ENCODE data around the gene C12orf76.
"Not testable (repeated sequence)": the region's sequence is repeated elsewhere in the genome, so short reads cannot be mapped to it uniquely, and the experiment has no call there.

Gene C12orf76, protein sequence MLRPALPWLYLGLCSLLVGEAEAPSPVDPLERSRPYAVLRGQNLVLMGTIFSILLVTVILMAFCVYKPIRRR

DNA sequence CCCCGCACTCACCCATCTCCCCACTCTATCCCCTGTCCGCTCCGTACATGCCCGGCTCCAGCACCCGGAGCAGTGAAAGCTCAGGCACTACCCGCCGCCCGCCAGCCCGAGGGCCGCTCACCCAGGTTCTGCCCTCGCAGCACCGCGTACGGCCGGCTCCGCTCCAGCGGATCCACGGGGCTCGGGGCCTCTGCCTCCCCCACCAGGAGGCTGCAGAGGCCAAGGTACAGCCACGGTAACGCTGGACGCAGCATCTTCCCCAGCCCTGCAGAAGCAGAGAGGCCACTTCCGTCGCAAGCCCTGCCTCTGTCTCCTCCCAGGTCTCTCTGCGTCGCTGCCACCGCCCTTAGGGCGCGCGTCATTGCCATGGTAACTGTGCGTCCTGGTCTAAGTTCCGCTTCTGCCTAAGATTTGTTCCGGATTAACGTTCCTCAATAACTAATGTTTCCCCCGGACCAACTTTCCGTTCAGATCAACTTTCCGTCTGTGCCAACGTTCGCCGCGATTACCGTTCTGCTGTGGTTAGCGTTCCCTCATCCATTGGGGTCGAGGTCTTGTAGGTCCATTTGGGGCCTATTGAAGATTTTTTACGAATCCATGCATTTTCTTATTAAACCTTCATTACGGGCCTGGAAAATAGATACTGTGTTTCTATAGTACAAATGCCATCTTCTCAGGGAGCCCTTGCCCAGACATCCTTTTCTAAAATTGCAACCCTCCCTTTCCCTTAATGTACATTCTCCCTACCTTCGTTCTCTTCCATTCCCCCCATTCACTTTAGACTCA, at the start of gene C12orf76:
C12orf76 (minus strand) TSS at position 281 of the 786 bp plus-strand sequence; CDS start at position 254, 27 bp downstream.
- peak; percentile 97 for DNase-seq

DNA sequence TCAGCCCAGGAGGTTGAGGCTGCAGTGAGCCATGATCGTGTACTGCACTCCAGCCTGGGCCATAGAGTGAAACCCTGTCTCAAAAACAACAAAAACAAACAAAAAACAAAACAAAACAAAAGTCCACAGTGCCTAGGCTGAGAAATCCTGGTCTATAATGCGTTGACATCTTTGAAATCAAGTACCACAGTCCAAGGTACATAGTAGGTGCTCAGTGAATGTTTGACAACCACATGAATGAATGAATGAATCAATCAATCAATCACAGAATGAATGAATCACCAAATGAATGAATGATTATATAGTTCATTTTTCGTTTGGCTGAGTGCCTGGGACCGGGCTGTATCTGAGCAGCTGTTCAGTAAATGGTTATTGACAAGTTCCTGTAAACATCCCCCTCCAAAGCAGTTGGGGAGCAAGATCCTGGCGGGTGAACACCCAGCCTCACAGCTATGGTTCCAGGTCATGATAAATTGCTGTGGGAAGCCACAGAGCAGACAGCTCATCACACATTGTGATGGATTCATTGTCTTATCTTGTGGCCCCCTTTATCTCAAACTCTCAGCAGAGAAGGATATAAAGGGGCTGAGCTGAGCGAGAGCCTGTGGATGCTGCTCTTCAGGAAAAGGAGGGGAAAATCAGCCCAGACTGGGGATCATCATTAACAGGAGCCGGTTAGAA, 45.4 kb upstream of the C12orf76 start:
- DNase-seq: no peak

DNA sequence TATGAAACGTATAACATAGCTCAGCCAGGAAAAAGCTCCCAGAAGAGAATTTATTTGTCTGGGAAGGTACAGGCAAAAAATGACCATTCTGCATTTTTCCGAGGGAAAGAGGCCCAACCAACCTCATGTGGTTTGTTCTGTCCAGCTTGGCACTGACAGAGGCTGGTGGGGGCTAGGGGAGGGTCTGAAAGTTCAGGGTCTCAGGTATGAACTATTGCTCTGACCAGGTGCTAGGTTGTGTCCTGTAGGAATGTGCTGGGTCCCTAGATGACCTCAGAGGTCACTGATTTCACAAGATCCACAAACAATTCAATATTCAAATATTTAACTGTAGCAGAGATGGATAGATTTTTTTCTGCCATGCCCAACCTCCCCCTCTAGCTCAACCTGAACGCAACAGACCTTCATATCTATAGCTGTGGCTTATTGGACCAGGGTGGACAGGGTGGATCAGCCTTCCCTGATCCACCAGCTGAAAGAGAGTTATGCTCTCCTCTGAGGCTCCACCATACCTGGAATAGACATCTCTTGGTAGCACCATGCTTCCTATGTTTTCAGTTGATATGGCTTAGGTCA, 42.9 kb upstream of the C12orf76 start:
- DNase-seq: no peak

DNA sequence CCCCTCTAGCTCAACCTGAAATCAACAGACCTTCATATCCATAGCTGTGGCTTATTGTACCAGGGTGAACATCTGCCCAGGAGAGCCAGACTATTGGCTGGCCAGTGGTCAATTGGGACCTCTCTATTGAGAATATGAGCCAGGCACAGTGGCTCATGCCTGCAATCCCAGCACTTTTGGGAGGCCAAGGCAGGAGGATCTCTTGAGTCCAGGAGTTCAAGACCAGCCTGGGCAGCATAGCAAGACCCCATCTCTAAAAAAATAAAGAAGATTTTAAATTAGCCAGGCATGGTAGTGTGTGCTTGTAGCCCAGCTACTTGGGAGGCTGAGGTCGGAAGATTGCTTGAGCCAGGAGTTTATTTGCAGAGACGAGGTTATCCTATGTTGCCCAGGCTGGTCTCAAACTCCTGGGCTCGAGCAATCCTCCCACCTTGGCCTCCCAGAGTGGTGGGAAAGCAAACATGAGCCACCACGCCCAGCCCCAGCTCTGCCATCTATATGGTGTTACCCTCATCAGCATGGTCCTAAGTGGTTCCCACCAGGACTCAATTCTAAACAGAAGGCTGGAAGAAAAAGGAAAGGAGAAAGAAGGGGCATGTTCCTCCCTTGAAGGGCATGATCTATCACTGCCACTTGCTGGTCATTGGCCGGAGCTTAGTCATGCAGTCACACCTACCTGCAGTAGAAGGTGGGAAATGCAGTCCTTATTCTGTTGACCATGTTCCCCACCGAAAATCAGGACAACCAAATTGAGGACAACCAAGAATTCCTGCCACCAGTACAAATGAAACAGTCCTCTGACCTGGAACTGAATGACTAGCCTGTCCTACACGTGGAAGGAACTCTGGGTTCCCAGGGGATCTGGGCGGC, 42.2 kb upstream of the C12orf76 start:
- DNase-seq: no peak

GRCh38 chr12:110088936-110089335, 40.6 kb upstream of the C12orf76 start:
- no peak for DNase-seq

DNA sequence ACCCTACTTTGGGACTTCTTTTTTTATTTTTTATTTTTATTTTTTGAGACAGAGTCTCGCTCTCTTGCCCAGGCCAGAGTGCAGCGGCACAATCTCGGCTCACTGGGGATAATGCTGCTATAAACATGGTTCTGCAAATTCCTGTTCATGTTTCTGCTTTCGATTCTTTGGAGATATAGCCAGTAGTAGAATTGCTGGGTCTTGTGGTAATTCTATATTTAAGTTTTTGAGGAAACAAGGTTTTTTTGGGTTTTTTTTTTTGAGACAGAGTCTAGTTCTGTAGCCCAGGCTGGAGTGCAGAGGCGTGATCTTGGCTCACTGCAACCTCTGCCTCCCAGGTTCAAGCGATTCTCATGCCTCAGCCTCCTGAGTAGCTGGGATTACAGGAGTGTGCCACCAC, 39.9 kb upstream of the C12orf76 start:
- DNase-seq: not testable (repeated sequence)

DNA sequence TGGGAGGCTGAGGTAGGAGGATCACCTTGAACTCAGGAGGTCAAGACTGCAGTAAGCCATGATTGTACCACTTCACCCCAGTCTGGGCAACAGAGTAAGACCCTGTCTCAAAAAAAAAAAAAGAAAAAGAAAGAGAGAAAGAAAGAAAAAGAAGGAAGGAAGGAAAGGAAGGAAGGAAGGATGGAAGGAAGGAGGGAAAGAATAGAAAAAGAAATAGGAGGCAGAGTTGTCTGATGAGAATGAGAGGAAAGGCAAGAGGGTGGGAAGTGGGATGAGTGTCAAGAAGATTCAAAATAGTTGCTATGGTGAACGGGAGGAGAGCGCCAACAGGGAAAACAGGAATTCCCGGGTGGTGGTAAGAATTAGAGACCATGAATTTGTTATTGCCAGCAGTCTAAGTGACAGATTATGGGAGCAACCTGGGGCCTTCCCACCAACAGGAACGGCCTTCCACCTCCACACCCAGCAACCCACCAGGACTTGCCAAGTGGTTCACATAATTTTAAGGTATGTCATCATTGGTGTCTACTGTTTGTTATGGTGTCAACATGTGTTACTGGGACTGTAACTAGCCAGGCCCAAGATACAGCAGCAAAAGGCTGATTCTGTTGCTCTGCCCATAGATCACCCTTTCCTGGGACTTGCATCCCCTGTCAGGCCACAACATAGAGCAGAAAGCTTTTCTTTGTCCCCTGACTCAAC, 36.1 kb upstream of the C12orf76 start:
- DNase-seq: no peak

GRCh38 chr12:110080410-110080809, 32.1 kb upstream of the C12orf76 start:
- no peak for DNase-seq

DNA sequence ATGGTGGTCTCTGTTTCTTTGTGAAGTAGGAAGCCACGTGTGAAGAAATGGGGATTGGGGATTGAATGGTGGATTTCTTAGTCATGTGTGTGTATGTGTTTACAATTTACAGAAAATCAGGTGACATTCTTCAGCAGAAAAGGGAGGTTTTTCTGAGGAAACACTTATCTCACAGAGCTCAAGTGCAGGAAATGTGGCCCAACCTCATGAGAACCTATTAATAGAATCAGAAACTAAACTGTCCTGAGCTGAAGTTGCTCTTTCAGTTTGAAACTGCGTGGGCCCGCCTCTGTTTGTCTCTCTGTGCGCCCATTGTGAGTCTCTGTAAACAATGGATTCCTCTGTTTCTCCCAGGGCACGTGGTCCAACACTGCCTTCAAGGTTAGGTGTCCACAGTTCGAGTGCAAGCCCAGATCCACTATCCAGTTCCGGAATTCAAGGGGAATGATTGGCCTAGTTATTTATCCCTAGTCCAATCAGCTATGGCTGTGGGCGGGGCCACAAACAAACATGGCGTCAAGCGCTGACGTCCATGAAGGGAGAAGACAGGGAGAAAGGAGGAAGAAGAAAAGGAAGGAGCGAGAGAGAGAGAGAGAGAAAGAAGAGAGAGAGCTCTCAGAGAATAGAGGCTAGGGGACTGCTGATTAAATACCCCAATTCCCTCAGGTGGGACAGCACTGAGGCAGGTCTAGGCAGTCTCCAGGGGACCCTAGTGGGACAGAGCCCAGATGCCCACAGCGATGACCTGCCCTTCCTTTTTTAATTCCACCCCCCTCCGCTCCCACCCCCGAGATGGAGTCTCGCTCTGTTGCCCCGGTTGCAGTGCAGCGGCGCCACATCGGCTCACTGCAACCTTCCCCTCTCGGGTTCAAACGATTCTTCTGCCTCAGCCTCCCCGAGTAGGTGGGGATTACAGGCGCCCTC, 31.4 kb upstream of the C12orf76 start:
- peak; percentile 86 for DNase-seq

DNA sequence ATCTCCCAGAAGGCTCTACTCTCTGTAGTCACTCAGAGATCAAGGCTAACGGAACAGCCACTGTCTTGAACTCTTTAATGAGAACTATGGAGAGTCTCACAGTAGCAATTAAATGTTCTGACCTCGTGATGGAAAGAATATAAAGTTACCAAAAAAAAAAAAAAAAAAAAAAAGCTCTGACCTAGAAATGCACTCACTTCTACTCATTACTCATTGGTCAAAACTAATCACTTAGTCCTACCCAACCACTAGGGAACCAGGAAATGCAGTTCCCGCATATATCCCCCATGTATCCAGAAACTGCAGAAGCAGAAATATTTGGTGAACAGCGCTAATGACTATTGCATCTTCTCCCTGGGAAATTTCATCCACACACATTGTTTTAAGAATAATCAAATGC, 29.5 kb upstream of the C12orf76 start:
- no peak for DNase-seq

- no peak for DNase-seq
These were observed 27.6 kb upstream of the C12orf76 start for GRCh38 chr12:110075880-110076279.

- DNase-seq: no peak
These were observed 25.8 kb upstream of the C12orf76 start for GRCh38 chr12:110074089-110074488.

DNA sequence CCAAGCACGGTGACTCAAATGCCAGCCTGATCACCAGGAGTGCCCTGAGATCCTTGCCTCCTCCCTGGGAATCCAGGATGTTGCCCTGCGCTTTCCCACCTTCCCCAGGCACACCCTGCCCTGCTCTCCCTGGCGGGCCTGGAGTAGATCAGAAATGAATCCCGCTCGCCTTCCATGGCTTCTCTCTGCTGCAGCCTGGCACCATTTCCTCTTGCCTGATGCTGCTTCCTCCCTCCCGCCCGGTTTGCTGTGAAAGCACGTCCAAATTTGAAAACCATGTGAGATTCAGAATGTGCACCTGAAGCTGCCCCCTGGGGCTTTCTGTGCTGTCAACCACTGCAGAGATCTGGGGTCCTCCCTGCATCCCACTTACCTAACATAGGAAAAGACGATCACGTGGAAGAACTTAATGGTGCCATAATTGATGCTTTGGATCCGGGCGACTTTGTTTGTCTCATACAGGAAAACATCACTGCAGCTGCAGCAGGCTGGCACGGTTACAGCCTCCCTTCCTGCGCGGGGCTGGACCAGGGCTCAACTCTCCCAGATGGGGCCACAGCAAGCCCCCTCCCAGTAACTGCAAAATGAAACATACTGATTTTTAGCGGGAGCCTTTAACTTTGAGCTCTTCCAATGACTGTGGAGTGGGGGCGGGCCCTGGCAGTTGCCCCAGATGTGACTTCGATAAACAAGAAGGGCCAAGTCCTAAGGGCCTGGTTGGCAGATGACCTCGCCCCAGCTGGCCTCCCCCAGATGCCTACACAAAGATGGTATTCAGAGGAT, 24.9 kb upstream of the C12orf76 start:
- DNase-seq: peak; percentile 38

- DNase-seq: not testable (repeated sequence)
These were observed 24.3 kb upstream of the C12orf76 start for GRCh38 chr12:110072636-110073035.

GRCh38 chr12:110071967-110072366, 23.6 kb upstream of the C12orf76 start:
- DNase-seq: no peak

GRCh38 chr12:110071504-110071903, 23.2 kb upstream of the C12orf76 start:
- no peak for DNase-seq

DNA sequence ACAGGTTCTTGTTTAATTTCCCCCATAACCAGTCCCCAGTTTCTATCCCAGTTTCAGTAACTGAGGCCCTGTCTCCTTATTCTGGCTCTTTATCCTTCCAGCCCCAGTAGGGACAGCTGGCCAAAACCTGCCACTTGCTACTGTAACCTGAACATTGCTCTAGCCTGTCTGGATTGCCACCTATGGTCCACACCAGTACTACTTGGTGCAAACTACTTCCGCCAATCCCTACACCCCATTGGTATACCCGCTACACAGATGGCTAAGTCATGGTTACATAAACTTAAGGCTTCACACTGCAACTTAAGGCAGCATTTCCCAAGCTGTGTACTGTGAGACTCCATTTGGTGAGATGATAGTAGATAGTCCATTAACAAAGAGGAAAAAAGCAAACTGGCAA, 20.3 kb upstream of the C12orf76 start:
- DNase-seq: no peak

GRCh38 chr12:110068115-110068514, 19.8 kb upstream of the C12orf76 start:
- not testable (repeated sequence) for DNase-seq

GRCh38 chr12:110067531-110067930, 19.2 kb upstream of the C12orf76 start:
- no peak for DNase-seq

DNA sequence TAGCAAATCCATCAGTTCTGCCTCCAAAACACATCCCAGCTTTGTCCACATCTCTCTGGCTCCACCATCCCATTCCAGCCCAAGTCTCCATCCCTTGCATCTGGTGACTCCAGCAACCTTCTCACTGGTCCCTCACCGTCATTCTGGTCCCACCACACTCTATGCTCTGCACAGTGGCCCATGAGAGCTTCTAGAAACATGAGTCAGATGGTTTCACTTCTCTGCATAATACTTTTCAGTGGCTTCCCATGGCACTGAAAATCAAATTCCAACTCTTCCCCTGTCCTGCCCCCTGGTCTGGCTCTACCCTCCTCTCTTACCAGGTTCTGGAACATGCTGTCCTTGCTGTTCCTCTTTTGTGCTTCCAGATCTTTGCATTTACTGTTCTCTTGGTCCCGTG, 17.2 kb upstream of the C12orf76 start:
- DNase-seq: no peak

Data from activated CD4-positive, alpha-beta T cell treated with anti-CD3 and anti-CD28 coated beads, Interleukin-2, amount 50 U/mL, for 16 hours (primary cell).